HG03521 (cell line): Measurements from ENCODE around the gene PPP1R13B.
A peak's percentile ranks its signal among the peaks of the same experiment; 100 is the strongest.
"Not testable (repeated sequence)": the region's sequence is repeated elsewhere in the genome, so short reads cannot be mapped to it uniquely, and the experiment has no call there.

Source experiments
- ATAC-seq: cut with Tn5 transposase; IDR thresholded peaks from one replicate; pipeline ENCODE4 v1.9.1; 2021; ENCODE audit warnings: mild to moderate bottlenecking, moderate library complexity; ENCODE audit not compliant: unreplicated experiment

PPP1R13B gene

GRCh38 chr14:103802356-103802755 lies 45.0 kb downstream of the PPP1R13B start:
- no peak for ATAC-seq

DNA sequence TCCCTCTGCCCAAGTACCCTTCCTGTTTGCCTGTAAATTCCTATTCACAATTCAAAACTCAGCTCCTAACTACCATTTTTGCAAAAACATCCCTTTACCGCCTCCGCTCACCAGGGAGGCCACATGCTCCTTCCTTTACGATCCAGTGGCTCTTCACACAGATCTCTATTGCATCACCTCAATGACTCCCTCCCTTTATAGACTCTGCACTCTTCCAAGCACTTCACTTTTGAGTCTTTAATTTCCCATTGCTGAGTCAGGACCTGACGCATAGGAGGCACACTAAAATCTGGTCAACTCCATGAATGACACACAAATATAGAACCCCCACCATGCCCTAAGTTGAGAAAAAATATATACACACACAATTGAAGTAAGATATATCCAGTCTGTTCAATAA lies 45.9 kb downstream of the PPP1R13B start:
- ATAC-seq = no peak

- ATAC-seq = not testable (repeated sequence)
Observed at GRCh38 chr14:103793192-103793591, 54.2 kb downstream of the PPP1R13B start.

DNA sequence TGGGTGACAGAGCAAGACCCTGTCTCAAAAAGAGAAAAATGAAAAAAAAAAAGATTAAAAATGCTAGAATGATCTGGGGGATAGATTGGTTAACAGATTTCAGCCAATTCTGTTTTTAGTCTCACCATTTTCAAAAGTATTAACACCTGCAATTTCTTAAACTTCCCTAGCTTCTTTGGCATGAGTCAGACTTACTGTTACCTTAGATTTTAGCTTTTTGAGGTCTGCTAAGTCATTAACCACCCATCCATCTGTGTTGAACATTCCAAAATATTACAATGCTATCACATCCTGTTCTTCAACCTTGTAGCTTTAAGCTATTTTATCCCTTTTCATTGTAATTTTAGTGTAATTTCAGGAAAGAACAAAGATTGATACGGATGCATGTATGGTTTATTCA lies 59.3 kb downstream of the PPP1R13B start:
- ATAC-seq = no peak

- ATAC-seq = no peak
Observed at GRCh38 chr14:103782376-103782775, 65.0 kb downstream of the PPP1R13B start.

DNA sequence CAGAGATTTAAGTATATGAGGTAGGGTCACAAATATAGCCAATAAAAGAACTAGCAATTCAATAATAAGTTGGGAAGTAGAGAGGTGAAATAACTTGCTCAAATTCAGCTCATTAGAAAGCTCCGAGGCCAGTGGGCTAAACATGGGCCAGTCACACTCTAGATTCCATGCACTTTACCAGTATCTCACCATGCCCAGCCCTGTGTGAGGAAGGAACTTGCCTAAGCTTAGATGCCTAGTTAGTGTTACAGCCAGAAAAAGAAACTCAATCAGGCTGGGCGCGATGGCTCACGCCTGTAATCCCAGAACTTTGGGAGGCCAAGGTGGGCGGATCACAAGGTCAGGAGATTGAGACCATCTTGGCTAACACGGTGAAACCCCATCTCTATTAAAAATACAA lies 71.1 kb downstream of the PPP1R13B start:
- not testable (repeated sequence) for ATAC-seq

GRCh38 chr14:103775506-103775905 lies 71.9 kb downstream of the PPP1R13B start:
- no peak for ATAC-seq

GRCh38 chr14:103773521-103773920 lies 73.9 kb downstream of the PPP1R13B start:
- no peak for ATAC-seq

- no peak for ATAC-seq
Observed at GRCh38 chr14:103772078-103772712, 75.2 kb downstream of the PPP1R13B start.

GRCh38 chr14:103770902-103771301 lies 76.5 kb downstream of the PPP1R13B start:
- ATAC-seq = no peak

- ATAC-seq = no peak
Observed at GRCh38 chr14:103770500-103770899, 76.9 kb downstream of the PPP1R13B start.

DNA sequence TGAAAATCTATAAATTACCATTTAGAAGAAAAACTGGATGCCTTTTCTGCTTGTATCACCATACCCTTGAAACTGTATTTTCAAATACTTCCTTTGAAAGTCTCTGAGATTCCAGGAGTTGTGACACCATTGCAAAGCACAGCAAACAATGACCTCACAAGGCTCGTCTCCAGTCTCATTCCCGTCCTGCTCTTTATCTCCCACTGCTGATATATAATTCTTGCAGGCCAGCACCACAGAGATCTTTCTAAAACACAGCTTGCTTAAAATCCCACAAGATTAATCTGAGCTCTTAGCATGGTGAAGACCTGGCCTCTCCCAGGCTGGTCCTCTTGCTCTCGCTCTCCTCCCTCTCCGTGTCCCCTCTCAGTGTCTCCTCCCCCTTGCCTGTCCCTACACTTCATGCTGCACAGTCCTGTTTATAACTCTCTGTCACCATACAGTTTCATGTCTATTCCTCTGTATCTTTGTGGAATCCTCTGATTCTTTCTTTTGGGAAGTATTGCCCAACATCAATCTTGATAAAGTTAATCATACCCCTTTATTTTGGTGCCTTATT lies 80.0 kb downstream of the PPP1R13B start:
- no peak for ATAC-seq

- no peak for ATAC-seq
Observed at GRCh38 chr14:103765526-103765925, 81.8 kb downstream of the PPP1R13B start.

- ATAC-seq = peak; percentile 91
Observed at GRCh38 chr14:103763730-103764488, 83.5 kb downstream of the PPP1R13B start.

- ATAC-seq = no peak
Observed at GRCh38 chr14:103762541-103762940, 84.8 kb downstream of the PPP1R13B start.

DNA sequence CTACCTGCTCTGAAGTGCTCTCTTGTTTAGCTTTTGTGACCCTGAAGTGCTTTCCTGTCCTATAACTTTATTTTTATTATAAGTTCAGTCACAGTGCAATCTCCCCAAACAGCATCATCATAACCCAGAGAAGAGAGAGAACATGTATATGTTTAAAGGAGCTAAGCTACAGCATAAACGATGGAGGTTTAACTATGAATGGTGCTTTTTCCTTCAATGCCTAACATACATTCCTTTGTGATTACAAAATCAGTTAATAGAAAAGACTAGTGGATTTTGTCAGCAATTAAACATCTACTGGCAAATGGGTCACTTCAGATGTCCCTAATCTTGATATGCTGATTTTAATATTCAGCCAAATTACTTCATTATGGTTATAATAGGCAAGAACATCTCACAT lies 85.3 kb downstream of the PPP1R13B start:
- no peak for ATAC-seq

DNA sequence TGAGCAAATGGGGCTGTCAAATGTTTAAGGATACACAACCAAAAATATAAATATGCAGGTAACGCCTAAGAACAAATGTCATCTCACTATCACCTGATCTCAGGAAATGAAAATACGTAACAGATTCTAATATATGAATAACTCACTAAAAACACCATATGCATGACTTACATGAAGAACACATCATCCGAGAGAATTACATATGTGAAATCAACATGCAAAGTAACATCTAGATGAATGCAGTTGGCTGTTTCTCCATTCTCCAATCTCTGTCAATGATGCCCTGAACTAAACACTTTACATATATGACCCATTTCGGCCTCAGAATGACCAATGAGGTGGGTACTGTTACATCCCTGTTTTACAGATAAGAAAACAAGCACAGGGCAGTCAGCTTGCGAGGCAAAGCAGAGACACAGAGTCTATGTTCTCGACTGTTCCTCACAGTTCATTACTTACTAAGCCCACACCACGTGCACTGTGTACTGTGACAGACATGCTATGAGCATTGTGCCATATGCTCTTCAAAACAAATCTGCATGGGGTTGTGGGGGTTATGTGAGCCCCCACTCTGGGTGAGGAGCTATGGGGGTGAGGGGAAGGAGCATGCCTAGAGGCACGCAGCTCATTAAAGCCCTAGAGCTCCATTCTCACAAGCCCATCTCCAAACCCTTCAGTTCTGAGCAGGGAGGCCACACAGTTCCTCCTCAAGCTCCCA lies 89.2 kb downstream of the PPP1R13B start:
- ATAC-seq = no peak

- ATAC-seq = no peak
Observed at GRCh38 chr14:103755060-103755459, 92.3 kb downstream of the PPP1R13B start.

- no peak for ATAC-seq
Observed at GRCh38 chr14:103753774-103754173, 93.6 kb downstream of the PPP1R13B start.

DNA sequence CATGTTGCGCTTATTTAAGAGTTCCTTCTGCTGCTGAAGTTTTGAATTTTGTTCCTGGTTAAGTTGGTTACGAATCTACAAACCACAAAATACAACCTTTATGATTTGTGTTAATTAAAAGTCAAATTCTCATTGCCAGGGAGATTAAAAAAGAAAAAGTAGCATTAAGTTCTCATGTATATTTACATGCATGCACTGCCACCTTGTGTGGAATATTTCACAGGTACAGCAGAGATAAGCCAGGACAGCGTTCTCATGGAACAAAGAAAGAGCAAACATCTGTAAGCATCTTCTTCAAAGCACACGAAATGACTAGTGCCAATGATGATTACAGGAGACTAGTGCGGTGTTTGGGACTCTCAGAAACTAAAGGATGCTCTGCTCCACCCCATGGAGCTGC lies 97.5 kb downstream of the PPP1R13B start:
- ATAC-seq = no peak

- no peak for ATAC-seq
Observed at GRCh38 chr14:103749452-103749851, 97.9 kb downstream of the PPP1R13B start.

- ATAC-seq = no peak
Observed at GRCh38 chr14:103748534-103748857, 98.9 kb downstream of the PPP1R13B start.
